PC-3 (cell line): Measurements from ENCODE around the gene EMSY. TPM values are rescaled to one million over a fixed set of nuclear protein-coding genes. Genes with fewer than 3 reads are reported as not detected.
"Not testable (repeated sequence)": the region's sequence is repeated elsewhere in the genome, so short reads cannot be mapped to it uniquely, and the experiment has no call there.

Experiments
- ATAC-seq: fragments of 200-7000 bp; cut with Tn5 transposase; 2 replicates; pipeline ENCODE4 v1.9.1; 2020; ENCODE audit warnings: mild to moderate bottlenecking, moderate library complexity
- BruUV-seq: library from RNA; stranded (reverse); fragments of 400-500 nt; replicated peaks from 2 replicates; lab custom pipeline; 2021; lab: Mats Ljungman, UMichigan
- CTCF ChIA-PET: fragments of 300-600 bp; sonication (Branson Sonifier 250); formaldehyde crosslinking; loops from one replicate; lab custom pipeline; 2022; ENCODE audit warnings: antibody characterized with exemption; lab: Charles Lee
- POLR2A ChIA-PET: fragments of 300-600 bp; sonication (Branson Sonifier 250); formaldehyde crosslinking; loops from one replicate; lab custom pipeline; 2022; ENCODE audit warnings: antibody characterized with exemption; ENCODE audit not compliant: unreplicated experiment; lab: Charles Lee
- DNase-seq: peaks from one replicate; pipeline ENCODE4 v3.0.0-alpha.2; 2015
- H2AFZ ChIP-seq: fragments of 300-600 bp; sonication (generic); 2 replicates; pipeline ENCODE4 v1.6.0; 2016; ENCODE audit warnings: antibody characterized with exemption, low read length
- H3F3A ChIP-seq: fragments of 300-600 bp; sonication (generic); one replicate; pipeline ENCODE4 v1.6.0; 2017; ENCODE audit warnings: antibody characterized with exemption, low read length, control low read depth, mild to moderate bottlenecking; ENCODE audit not compliant: unreplicated experiment
- H3K27ac ChIP-seq: fragments of 300-600 bp; sonication (generic); 2 replicates; pipeline ENCODE4 v1.5.1; 2016; ENCODE audit warnings: mild to moderate bottlenecking, low read length
- H3K27me3 ChIP-seq: fragments of 300-600 bp; sonication (generic); 2 replicates; pipeline ENCODE4 v1.6.1; 2016; ENCODE audit warnings: low read length, mixed read lengths
- H3K36me3 ChIP-seq: fragments of 300-600 bp; sonication (generic); 2 replicates; pipeline ENCODE4 v1.6.1; 2016; ENCODE audit warnings: low read depth, mixed run types, low read length, mixed read lengths
- H3K4me1 ChIP-seq: fragments of 300-600 bp; sonication (generic); 2 replicates; pipeline ENCODE4 v1.5.1; 2016; ENCODE audit warnings: low read length; ENCODE audit not compliant: insufficient read depth
- H3K4me2 ChIP-seq: fragments of 300-600 bp; sonication (generic); 2 replicates; pipeline ENCODE4 v1.6.0; 2016; ENCODE audit warnings: low read length
- H3K4me3 ChIP-seq: fragments of 300-600 bp; sonication (generic); 2 replicates; pipeline ENCODE4 v1.5.1; 2016; ENCODE audit warnings: mild to moderate bottlenecking, low read length, mixed read lengths
- H3K79me2 ChIP-seq: fragments of 300-600 bp; sonication (generic); 2 replicates; pipeline ENCODE4 v1.6.1; 2017; ENCODE audit warnings: low read length, mixed read lengths
- H3K9ac ChIP-seq: fragments of 300-600 bp; sonication (generic); 2 replicates; pipeline ENCODE4 v1.6.0; 2016; ENCODE audit warnings: mild to moderate bottlenecking, low read length
- H3K9me2 ChIP-seq: fragments of 300-600 bp; sonication (generic); replicated peaks from 2 replicates; pipeline ENCODE4 v1.6.1; 2016; ENCODE audit warnings: mixed run types, low read length, mixed read lengths
- H3K9me3 ChIP-seq: fragments of 300-600 bp; sonication (generic); 2 replicates; pipeline ENCODE4 v1.6.1; 2016; ENCODE audit warnings: low read length, mixed read lengths
- H4K20me1 ChIP-seq: fragments of 300-600 bp; sonication (generic); 2 replicates; pipeline ENCODE4 v1.6.1; 2016; ENCODE audit warnings: low read length, mixed read lengths
- EZH2 ChIP-seq: fragments of 300-600 bp; sonication (generic); IDR thresholded peaks from one replicate; pipeline ENCODE4 v1.6.1; 2017; ENCODE audit warnings: antibody characterized with exemption, mild to moderate bottlenecking, low read length; ENCODE audit not compliant: unreplicated experiment
- EZH2phosphoT487 ChIP-seq: fragments of 300-600 bp; sonication (generic); IDR thresholded peaks from 2 replicates; pipeline ENCODE4 v1.6.1; 2018; ENCODE audit warnings: mild to moderate bottlenecking, antibody characterized with exemption, low read length, borderline replicate concordance
- intact Hi-C: fragments of 100-400 bp; cut with micrococcal nuclease; formaldehyde crosslinking; loops from 2 replicates; pipeline ENCODE4 v1.9.0; 2023
- total RNA-seq: library from RNA; depleted of rRNA; stranded (reverse); fragments of >200 nt; gene quantifications from 2 replicates; pipeline ENCODE4 v1.2.3, GENCODE V29; 2014
- TF ChIP-seq, protein P1 (sequence below): fragments of 300-600 bp; sonication (generic); conservative IDR thresholded peaks from 2 replicates; pipeline ENCODE4 v1.5.1; 2017; ENCODE audit warnings: antibody characterized with exemption, low read depth, mild to moderate bottlenecking, low read length

The EMSY gene
- total RNA-seq, 1 experiment from 2014 or later, result 51.1 TPM

DNA sequence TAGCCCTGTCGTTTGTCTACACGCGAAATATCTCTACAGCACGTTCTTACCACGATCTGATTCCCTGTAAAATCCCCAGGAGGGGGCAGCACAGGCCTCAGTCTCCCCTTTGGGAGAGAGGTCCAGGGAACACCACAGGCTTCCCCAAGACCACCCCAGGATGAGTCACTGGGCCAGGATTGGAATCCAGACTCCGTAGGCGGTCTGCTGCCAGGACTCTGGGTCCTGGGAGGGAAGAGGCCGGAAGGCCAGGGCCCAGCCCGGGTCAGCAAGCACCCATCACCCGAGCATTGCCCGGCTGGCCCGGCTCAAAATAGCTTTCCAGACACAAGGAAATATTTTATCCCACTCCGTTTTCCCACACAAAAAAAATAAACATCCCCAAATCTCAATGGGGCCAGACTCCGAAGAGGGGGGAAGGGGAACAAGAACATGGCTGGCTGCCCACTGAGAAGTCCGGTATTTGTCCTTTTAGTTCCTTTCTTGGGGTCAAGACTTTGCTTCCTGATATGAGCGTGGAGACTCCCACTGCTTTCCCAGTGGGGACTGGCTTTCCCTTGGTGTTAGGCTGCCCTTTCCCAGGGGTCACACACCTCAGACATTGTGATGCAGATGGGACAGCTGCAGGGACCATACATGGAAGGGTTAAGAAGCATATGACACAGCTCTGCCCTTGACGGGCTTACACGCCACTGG, 134.4 kb downstream of the EMSY start:
- no peaks in the 10 kb centered on the region for H4K20me1 ChIP-seq
- no peaks in the 10 kb centered on the region for H3K27me3 ChIP-seq
- no peak overlapping the region for H3K27ac ChIP-seq
- no peaks in the 10 kb centered on the region for H3K79me2 ChIP-seq
- H3K4me2 ChIP-seq, result no peak overlapping the region
- TF ChIP-seq EZH2, result no peak
- TF ChIP-seq, protein P1, sequence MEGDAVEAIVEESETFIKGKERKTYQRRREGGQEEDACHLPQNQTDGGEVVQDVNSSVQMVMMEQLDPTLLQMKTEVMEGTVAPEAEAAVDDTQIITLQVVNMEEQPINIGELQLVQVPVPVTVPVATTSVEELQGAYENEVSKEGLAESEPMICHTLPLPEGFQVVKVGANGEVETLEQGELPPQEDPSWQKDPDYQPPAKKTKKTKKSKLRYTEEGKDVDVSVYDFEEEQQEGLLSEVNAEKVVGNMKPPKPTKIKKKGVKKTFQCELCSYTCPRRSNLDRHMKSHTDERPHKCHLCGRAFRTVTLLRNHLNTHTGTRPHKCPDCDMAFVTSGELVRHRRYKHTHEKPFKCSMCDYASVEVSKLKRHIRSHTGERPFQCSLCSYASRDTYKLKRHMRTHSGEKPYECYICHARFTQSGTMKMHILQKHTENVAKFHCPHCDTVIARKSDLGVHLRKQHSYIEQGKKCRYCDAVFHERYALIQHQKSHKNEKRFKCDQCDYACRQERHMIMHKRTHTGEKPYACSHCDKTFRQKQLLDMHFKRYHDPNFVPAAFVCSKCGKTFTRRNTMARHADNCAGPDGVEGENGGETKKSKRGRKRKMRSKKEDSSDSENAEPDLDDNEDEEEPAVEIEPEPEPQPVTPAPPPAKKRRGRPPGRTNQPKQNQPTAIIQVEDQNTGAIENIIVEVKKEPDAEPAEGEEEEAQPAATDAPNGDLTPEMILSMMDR, result peak; percentile 29; the same call in 1 of the 2 replicates
- no peaks in the 10 kb centered on the region for H3K9me3 ChIP-seq
- POLR2A ChIA-PET, result interaction anchor here (0.8 kb wide), 1 partner anchor 39 kb away, joined by 3 read pairs; no protein-coding TSS in a partner anchor
- no peak overlapping the region for H3K4me3 ChIP-seq
- H3K36me3 ChIP-seq, result no peaks in the 10 kb centered on the region
- DNase-seq (no peak), ATAC-seq (no peak)
- CTCF ChIA-PET, result no interaction called here
- peaks cover 16% of the 10 kb centered on the region for H3K4me1 ChIP-seq
- H3K9me2 ChIP-seq, result no peaks in the 10 kb centered on the region
- intact Hi-C loops, result no loop called here
- no peak overlapping the region for H2AFZ ChIP-seq
- H3K9ac ChIP-seq, result no peak overlapping the region
- no TSS peak for BruUV-seq
- no peaks in the 10 kb centered on the region for H3F3A ChIP-seq

DNA sequence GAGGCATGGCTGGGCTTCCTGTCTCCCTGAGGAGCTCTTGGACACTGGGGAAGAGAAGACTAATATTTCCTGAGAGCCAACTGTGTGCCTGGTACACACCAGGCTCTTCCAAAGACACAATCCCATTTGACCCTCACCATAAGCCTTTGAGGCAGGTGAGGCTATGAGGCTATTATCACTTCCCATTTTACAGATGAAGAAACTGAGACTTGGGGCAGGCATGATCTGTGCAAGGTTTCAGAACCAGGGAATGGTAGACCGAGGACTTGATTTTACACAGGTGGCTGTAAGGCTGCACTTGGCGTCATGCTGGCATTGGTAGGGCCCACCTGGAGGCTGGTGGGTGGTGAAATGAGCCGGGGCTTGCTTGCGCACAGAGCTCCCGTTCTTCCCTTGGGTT, 134.9 kb downstream of the EMSY start:
- no peak overlapping the region for H2AFZ ChIP-seq
- POLR2A ChIA-PET, result no interaction called here
- H3K4me1 ChIP-seq, result peaks cover 16% of the 10 kb centered on the region
- ATAC-seq, result no peak
- H3K27ac ChIP-seq, result no peak overlapping the region
- intact Hi-C loops, result no loop called here
- H3K9ac ChIP-seq, result no peak overlapping the region
- no peak for DNase-seq
- H3K4me3 ChIP-seq, result no peak overlapping the region
- CTCF ChIA-PET, result no interaction called here
- TF ChIP-seq EZH2phosphoT487 (no peak), EZH2 (no peak)
- TF ChIP-seq, protein P1, result no peak
- no peaks in the 10 kb centered on the region for H3K27me3 ChIP-seq
- no peak overlapping the region for H3K4me2 ChIP-seq
- no peaks in the 10 kb centered on the region for H4K20me1 ChIP-seq
- no peaks in the 10 kb centered on the region for H3K79me2 ChIP-seq
- no TSS peak for BruUV-seq
- no peaks in the 10 kb centered on the region for H3K9me3 ChIP-seq
- no peaks in the 10 kb centered on the region for H3K36me3 ChIP-seq
- H3F3A ChIP-seq, result no peaks in the 10 kb centered on the region
- no peaks in the 10 kb centered on the region for H3K9me2 ChIP-seq

- intact Hi-C loops, H3K4me2 ChIP-seq: not testable (repeated sequence)
These were observed 137.7 kb downstream of the EMSY start for GRCh38 chr11:76582471-76582870.

More at GRCh38 chr11:76582471-76582870, 137.7 kb downstream of the EMSY start:
- BruUV-seq, DNase-seq, H3F3A ChIP-seq, POLR2A ChIA-PET, CTCF ChIA-PET, H3K4me3 ChIP-seq, ATAC-seq, H3K36me3 ChIP-seq, H3K9me2 ChIP-seq, H3K4me1 ChIP-seq, H4K20me1 ChIP-seq, H3K27me3 ChIP-seq, H3K27ac ChIP-seq, H3K9ac ChIP-seq, H2AFZ ChIP-seq, H3K79me2 ChIP-seq: not testable (repeated sequence)
- H3K9me3 ChIP-seq, result peaks cover 14% of the 10 kb centered on the region
